Measurements from ENCODE around the gene FOXP1. TPM values are rescaled to one million over a fixed set of nuclear protein-coding genes. Genes with fewer than 3 reads are reported as not detected.

Gene FOXP1
- total RNA-seq, 1 experiment from 2014 or later: 75.3 TPM

DNA sequence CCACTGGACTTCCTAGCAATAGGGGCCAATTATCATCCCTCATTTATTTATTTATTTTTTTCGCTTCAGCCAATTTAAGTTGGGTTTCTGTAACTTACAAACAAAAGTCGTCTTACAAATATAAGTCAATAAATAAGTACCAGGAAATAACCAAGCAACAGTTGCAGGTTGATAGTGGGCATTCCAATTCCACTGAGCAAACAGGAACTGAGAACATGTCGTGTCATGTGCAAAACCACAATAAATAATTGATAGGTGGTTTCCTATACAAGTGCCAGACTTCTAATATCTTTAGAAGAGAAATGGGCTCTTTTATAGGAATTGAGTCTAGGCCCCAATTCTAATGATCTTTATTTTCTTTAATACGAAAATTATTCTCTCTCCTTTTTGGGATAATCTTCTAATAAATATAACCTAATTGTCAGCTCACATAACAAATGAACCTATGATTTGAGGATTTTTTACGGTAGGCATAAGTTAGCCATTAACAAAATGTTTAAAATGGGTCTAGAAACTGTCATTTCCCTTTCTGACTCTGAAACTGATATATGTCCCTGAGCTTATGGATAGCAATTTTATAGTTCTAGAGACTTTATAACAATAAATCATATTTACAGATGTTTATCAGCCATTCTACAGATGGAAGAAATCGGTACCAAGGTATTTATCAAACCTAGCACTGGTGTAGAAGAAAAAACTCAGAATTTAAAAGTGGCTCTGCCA, 571.8 kb downstream of the FOXP1 start:
- Mint-ChIP-seq H3K27ac (no peak overlapping the region), H3K9me3 (peaks cover 9 to 14% of the 10 kb centered on the region in 2 experiments), H3K4me1 (peaks cover 21% of the 10 kb centered on the region in 2 experiments), H3K36me3 (ENCODE audit: insufficient read depth in 1 of 3, low read depth in 3 of 3) (peaks cover 17 to 30% (median 27%) of the 10 kb centered on the region in 3 experiments), H3K27me3 (ENCODE audit: low read depth) (peaks cover 8% of the 10 kb centered on the region; the same call in 1 of the 2 replicates), H3K4me3 (no peak overlapping the region)
- Histone ChIP-seq H3K4ac (ENCODE audit: low read depth, low read length) (no peak overlapping the region), H3K4me1 (ENCODE audit: insufficient read depth, low read length) (no peaks in the 10 kb centered on the region), H2BK120ac (ENCODE audit: low read depth, low read length, poor library complexity, severe bottlenecking) (no peak overlapping the region), H4K20me1 (ENCODE audit: control insufficient read depth, insufficient read depth, insufficient read length) (no peaks in the 10 kb centered on the region), H3K79me2 (ENCODE audit: insufficient read depth, low read length) (no peaks in the 10 kb centered on the region), H3K27me3 (ENCODE audit: insufficient read depth, low read length) (no peaks in the 10 kb centered on the region), H2BK12ac (ENCODE audit: insufficient read length, low read depth, low read length) (no peak overlapping the region), H3K18ac (ENCODE audit: insufficient read length, low read depth, low read length) (no peak overlapping the region), H2BK5ac (ENCODE audit: insufficient read length, low read length) (no peak overlapping the region), H3K9ac (ENCODE audit: extremely low read depth, insufficient read length, low read length) (no peak overlapping the region), H4K91ac (ENCODE audit: insufficient read length, low read depth, low read length) (no peak overlapping the region), H3K9me3 (ENCODE audit: control insufficient read depth, low read depth, low read length) (no peaks in the 10 kb centered on the region), H3K27ac (ENCODE audit: insufficient read length, low read depth, low read length) (no peak overlapping the region), H4K5ac (ENCODE audit: insufficient read length, low read depth, low read length) (no peak overlapping the region), H2BK15ac (ENCODE audit: low read depth, low read length) (no peak overlapping the region), H3K79me1 (ENCODE audit: insufficient read depth, low read depth, low read length, poor library complexity, severe bottlenecking) (no peaks in the 10 kb centered on the region), H3T11ph (ENCODE audit: low read length) (no peak overlapping the region), H3K23ac (ENCODE audit: insufficient read length, low read depth, low read length) (no peak overlapping the region), H3K23me2 (ENCODE audit: insufficient read length, low read depth, low read length, poor library complexity, severe bottlenecking) (no peaks in the 10 kb centered on the region), H2AFZ (ENCODE audit: low read length) (no peak overlapping the region), H2BK20ac (ENCODE audit: low read depth, low read length, poor library complexity, severe bottlenecking) (no peak overlapping the region), H2AK5ac (ENCODE audit: insufficient read length, low read length) (no peak overlapping the region), H4K8ac (replicated peaks; ENCODE audit: insufficient read length, low read depth, low read length) (no peak overlapping the region), H3K4me2 (ENCODE audit: insufficient read depth, insufficient read length, low read length) (no peak overlapping the region), H3K14ac (ENCODE audit: insufficient read depth, low read length) (no peak overlapping the region), H3K56ac (ENCODE audit: insufficient read length, low read depth, low read length) (no peak overlapping the region)
- DNase-seq: no peak
- TF ChIP-seq, protein P1, sequence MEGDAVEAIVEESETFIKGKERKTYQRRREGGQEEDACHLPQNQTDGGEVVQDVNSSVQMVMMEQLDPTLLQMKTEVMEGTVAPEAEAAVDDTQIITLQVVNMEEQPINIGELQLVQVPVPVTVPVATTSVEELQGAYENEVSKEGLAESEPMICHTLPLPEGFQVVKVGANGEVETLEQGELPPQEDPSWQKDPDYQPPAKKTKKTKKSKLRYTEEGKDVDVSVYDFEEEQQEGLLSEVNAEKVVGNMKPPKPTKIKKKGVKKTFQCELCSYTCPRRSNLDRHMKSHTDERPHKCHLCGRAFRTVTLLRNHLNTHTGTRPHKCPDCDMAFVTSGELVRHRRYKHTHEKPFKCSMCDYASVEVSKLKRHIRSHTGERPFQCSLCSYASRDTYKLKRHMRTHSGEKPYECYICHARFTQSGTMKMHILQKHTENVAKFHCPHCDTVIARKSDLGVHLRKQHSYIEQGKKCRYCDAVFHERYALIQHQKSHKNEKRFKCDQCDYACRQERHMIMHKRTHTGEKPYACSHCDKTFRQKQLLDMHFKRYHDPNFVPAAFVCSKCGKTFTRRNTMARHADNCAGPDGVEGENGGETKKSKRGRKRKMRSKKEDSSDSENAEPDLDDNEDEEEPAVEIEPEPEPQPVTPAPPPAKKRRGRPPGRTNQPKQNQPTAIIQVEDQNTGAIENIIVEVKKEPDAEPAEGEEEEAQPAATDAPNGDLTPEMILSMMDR (conservative IDR thresholded peaks at IDR 0.05): no peak
- no CpG with 5 or more reads among the region's 6 CpGs for WGBS (ENCODE audit: extremely low coverage, insufficient read length, low lambda C conversion rate)

Data from H9 (cell line).